AG04449 (cell line): Measurements from ENCODE around the gene EPSTI1.
A peak's percentile ranks its signal among the peaks of the same experiment; 100 is the strongest.

ENCODE experiments used
- CTCF ChIA-PET: fragments of 350-600 bp; formaldehyde crosslinking; extraction: SDS; loops from one replicate; lab custom pipeline; 2021; ENCODE audit warnings: antibody characterized with exemption; lab: Yijun Ruan, JAX
- POLR2A ChIA-PET: fragments of 400-600, 350-600 bp; formaldehyde crosslinking; extraction: SDS; loops from one replicate; lab custom pipeline; 2020; ENCODE audit warnings: antibody characterized with exemption, inconsistent platforms; lab: Yijun Ruan, JAX
- DNase-seq: peaks from one replicate; pipeline ENCODE4 v3.0.0-alpha.2; 2010; ENCODE audit warnings: low read depth, low spot score
- H3K4me3 ChIP-seq: 2 replicates; pipeline ENCODE4 v1.5.1; 2011; ENCODE audit warnings: low read depth, mild to moderate bottlenecking, control low read depth, low read length
- CTCF ChIP-seq: IDR thresholded peaks from one replicate; pipeline ENCODE4 v1.5.1; 2011; ENCODE audit warnings: mild to moderate bottlenecking, moderate library complexity, low read length, control low read depth, inconsistent platforms; ENCODE audit not compliant: insufficient read depth; ENCODE audit errors: missing control alignments

Gene EPSTI1

DNA sequence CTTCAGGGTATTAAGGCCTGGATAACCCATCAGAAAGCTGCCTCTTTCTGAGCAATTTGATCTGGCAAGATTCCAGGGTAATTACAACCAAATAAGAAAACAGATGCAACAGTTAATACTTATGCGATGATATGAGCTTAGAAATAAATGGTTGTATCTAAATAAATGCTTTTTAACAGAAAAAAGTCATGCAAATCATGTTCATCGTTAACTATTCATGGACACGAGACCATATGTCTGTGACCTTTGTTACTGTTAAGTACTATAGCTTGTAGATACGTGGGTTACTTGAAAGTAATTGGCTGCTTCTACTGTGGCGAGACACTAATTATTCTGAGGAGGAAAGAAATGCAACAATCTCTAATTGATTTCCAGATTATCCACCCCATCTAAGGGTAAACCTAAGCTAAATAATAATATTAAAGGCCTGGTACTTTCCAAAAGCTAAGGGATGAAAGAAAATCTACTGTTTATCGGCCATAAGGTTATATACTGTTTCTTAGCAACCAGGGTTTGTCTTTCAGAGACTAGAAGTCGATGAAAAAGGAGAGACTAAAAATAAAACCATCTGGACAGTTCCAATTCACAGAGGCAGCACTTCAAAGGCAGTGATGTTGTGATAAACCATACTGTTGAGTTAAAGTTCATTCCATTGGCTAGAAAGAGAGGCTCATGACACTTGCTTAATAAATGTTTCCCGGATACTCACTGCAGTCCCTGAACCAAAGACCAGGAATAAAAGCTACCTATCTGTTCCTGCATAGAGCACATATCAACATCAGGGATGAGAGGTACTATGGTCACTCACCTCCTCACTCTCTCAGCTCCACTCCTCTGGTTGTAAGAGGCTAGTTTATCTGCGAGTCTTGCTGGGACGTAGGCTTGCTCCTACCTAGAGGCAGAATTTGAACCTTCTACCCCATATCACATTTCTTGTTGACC, 1.5 kb downstream of the EPSTI1 start:
- no peak for DNase-seq
- H3K4me3 ChIP-seq: peak overlapping the region; percentile 35
- ChIA-PET POLR2A (no interaction called here), CTCF (interaction anchor here (0.7 to 8.3 kb wide), 7 partner anchors 9 to 824 kb away, joined by 3 to 65 read pairs (median 4); no protein-coding TSS in a partner anchor)
- TF ChIP-seq CTCF: no peak

DNA sequence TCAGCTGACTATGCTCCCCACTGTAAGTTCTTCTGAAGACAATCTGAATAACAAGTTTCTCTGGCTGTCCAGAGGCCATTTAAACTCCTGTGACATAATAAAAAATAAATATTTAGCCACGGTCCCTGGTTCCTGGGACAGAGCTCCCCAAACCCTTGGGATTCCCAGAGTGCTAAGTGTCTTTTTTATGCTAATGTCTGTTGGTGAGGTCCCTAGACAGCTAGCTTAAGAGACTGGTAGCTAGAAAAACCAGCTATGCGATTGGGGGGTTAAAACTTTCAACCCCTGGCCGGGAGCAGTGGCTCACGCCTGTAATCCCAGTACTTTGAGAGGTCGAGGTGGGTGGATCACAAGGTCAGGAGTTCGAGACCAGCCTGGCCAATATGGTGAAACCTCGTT, 5.9 kb downstream of the EPSTI1 start:
- ChIA-PET CTCF (interaction anchor here (1.2 to 2.0 kb wide), 2 partner anchors 14 to 17 kb away, joined by 3 to 5 read pairs; no protein-coding TSS in a partner anchor), POLR2A (no interaction called here)
- no peak for TF ChIP-seq CTCF
- no peak for DNase-seq
- H3K4me3 ChIP-seq: no peak overlapping the region

DNA sequence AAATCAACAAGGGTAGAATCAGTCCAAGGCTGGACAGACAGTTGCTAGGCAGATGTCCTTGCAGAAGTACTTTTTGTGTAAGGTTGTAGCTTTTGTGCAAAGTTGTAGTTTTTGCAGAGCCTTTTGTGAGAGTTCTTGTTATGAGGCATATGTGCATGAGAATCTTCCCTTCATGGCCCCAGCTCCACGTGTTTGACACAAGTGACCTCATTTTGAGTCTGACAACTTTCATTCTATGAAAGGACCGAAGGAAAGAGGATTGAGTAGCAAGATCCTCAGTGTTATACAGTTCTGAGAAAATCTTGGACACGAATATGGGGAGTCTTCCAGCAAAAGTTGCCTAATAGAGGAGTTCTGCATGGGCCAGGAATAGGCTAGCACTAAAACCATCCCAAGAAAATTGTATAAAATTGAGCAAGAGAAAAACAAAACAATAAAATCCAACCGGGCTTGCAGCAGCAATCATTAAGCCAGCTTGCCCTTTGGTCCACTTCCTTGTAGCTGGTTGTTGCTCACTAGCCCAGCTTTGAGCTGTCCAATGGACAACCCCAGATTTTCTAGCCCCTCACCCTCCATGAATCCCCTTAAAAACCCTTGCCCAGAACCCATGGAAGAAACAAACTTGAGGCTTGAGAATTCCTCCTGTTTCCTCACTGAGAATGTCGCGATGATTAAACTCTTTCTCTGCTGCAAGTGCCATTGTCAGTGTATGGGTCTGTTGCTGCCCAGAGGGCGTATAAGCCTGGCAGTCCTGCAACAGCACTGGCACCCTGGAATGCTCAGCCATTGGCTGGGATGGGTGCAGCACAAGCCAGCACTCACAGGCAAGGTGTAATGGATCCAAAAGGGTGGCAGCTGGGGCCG, 6.5 kb downstream of the EPSTI1 start:
- POLR2A ChIA-PET: no interaction called here
- no peak for DNase-seq
- no peak overlapping the region for H3K4me3 ChIP-seq
- TF ChIP-seq CTCF: no peak
- CTCF ChIA-PET: interaction anchor here (0.6 to 2.0 kb wide), 3 partner anchors 14 to 16 kb away, joined by 3 to 6 read pairs (median 5); no protein-coding TSS in a partner anchor

DNA sequence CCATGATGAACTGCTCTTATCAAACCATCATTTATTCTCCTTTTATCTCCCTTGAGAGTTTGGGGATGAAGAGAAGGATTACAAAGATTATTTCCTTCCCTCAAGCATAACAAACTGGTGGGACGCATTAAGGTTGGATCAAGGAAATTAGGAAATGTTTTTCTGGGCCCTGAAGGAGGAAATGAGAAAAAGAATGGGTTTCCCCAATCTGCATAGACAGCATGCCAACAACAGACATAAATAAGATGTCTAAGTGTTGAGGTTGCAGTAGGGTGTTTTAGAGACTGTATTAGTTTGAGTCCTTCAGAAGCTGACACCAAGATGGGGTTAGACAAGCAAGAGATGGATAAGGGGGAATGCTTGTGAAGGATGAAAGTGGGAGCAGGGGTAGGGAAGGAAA, 7.3 kb downstream of the EPSTI1 start:
- no peak overlapping the region for H3K4me3 ChIP-seq
- no peak for DNase-seq
- no peak for TF ChIP-seq CTCF
- ChIA-PET CTCF (interaction anchor here (0.6 kb wide), 1 partner anchor 15 kb away, joined by 6 read pairs; no protein-coding TSS in a partner anchor), POLR2A (no interaction called here)

DNA sequence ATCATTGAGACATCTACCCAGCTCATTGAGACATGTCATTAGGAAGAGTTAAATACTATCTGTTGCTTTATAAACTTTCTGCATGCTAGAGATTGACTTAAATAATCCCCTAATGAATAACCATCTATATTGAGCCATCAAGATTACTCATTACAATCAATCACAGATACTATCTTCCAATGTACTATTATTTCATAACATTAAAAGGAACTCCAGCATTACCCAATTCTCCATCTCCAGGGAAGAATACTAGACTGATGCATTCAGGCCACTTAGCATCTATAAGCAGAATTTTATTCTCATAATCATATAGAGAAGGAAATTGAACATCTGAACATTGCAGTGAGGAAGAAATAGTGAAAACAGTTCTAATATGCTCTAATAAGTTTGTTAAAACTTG, 8.0 kb downstream of the EPSTI1 start:
- no peak for TF ChIP-seq CTCF
- no peak for DNase-seq
- no peak overlapping the region for H3K4me3 ChIP-seq
- CTCF ChIA-PET: interaction anchor here (6.2 kb wide), 1 partner anchor 15 kb away, joined by 59 read pairs; no protein-coding TSS in a partner anchor
- POLR2A ChIA-PET: no interaction called here
